ENCODE measurements around the gene ATXN7L1.

- TF ChIP-seq CTCF (IDR thresholded peaks at IDR 0.05; ENCODE audit: control extremely low read depth in 1 of 3, insufficient read depth in 1 of 3, low read depth in 1 of 3, low read length in 3 of 3) = no peak
- TF ChIP-seq ATF2 (IDR thresholded peaks at IDR 0.05; ENCODE audit: low read length) = no peak
- no peak for TF ChIP-seq ATF3 (IDR thresholded peaks at IDR 0.05; ENCODE audit: insufficient read depth, low read depth, low read length)
- no peak for TF ChIP-seq POLR2AphosphoS5 (IDR thresholded peaks at IDR 0.05; ENCODE audit: low read depth, low read length)
- no peak for TF ChIP-seq SP2 (IDR thresholded peaks at IDR 0.05; ENCODE audit: low read length)
- no peak for TF ChIP-seq CHD7 (IDR thresholded peaks at IDR 0.05; ENCODE audit: insufficient replicate concordance, low read length)
- no peak for TF ChIP-seq YY1 (IDR thresholded peaks at IDR 0.05; ENCODE audit: low read depth, low read length)
Measured at GRCh38 chr7:105612806-105613205, 263.6 kb downstream of the ATXN7L1 start.

Measured in H1 (cell line).